Measurements from ENCODE around the gene HACL1. TPM values are rescaled to one million over a fixed set of nuclear protein-coding genes. Genes with fewer than 3 reads are reported as not detected.

Gene HACL1
- polyA plus RNA-seq, 2 donors: 3.8 to 8.3 TPM

DNA sequence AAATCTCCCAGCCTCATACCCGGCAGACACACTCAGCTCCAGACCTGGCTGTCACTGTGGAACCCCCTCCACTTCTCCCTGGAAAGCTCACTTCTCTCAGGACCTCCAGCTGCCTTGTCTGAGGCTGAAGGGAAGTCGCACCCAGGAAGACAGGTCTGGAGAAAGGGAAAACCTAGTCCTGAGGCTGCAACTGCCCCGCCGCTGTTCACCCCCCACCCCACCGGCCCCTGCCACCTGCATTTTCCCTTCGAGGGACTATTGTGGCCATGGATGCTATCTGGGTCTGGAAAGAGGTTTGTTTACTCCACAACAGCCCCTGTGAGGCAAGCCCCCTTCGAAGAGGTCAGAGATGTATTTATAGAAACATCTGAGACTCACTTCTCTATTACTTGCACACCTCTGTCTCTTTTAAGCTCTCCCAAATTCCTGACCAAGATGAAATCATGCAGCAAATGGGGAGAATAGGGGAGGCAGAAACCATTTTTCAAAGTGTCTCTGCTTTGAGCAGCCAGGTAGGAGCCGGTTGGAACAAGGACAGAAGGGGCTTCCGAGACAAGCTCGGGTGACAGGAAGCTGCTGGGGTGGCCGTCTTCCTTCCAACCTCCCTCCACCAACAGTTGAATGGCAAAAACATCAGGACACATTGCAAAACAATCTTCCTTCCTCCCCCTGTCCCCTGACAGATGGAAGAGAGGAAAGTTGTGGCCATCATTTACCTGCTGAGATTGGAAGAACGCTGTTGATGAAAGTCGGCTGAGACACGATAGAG, 80.4 kb downstream of the HACL1 start:
- WGBS, 2 donors: 56 to 57% methylated on average over 14 of the region's 14 CpGs
- peaks cover 0 to 2% of the 10 kb centered on the region in 2 donors for H3K9me3 ChIP-seq (ENCODE audit: control insufficient read depth in 2 of 2, insufficient read depth in 1 of 2, low read depth in 1 of 2, low read length in 1 of 2)
- no peaks in the 10 kb centered on the region for H3K27me3 ChIP-seq (ENCODE audit: control insufficient read depth in 1 of 2, insufficient read depth in 2 of 2, low read length in 2 of 2)
- H3K36me3 ChIP-seq (ENCODE audit: control insufficient read depth in 2 of 2, insufficient read depth in 2 of 2, low read length in 1 of 2): no peaks in the 10 kb centered on the region
- H3K27ac ChIP-seq (ENCODE audit: low read depth in 2 of 2, low read length in 1 of 2): no peak overlapping the region
- H3K4me3 ChIP-seq (ENCODE audit: low read depth in 1 of 2, low read length in 2 of 2): no peak overlapping the region
- no peaks in the 10 kb centered on the region for H3K4me1 ChIP-seq (ENCODE audit: control insufficient read depth in 2 of 2, insufficient read depth in 2 of 2, low read length in 1 of 2)

GRCh38 chr3:15520185-15520584, 81.2 kb downstream of the HACL1 start:
- 50 to 51% methylated on average over 3 of the region's 3 CpGs for WGBS, 2 donors
- Histone ChIP-seq H3K27me3 (ENCODE audit: control insufficient read depth in 1 of 2, insufficient read depth in 2 of 2, low read length in 2 of 2) (no peaks in the 10 kb centered on the region), H3K4me1 (ENCODE audit: control insufficient read depth in 2 of 2, insufficient read depth in 2 of 2, low read length in 1 of 2) (no peaks in the 10 kb centered on the region), H3K27ac (ENCODE audit: low read depth in 2 of 2, low read length in 1 of 2) (no peak overlapping the region), H3K36me3 (ENCODE audit: control insufficient read depth in 2 of 2, insufficient read depth in 2 of 2, low read length in 1 of 2) (no peaks in the 10 kb centered on the region), H3K4me3 (ENCODE audit: low read depth in 1 of 2, low read length in 2 of 2) (no peak overlapping the region), H3K9me3 (ENCODE audit: control insufficient read depth in 2 of 2, insufficient read depth in 1 of 2, low read depth in 1 of 2, low read length in 1 of 2) (peaks cover 0 to 2% of the 10 kb centered on the region in 2 donors)

- Histone ChIP-seq H3K27ac (ENCODE audit: low read depth in 2 of 2, low read length in 1 of 2) (no peak overlapping the region), H3K36me3 (ENCODE audit: control insufficient read depth in 2 of 2, insufficient read depth in 2 of 2, low read length in 1 of 2) (no peaks in the 10 kb centered on the region), H3K27me3 (ENCODE audit: control insufficient read depth in 1 of 2, insufficient read depth in 2 of 2, low read length in 2 of 2) (no peaks in the 10 kb centered on the region), H3K9me3 (ENCODE audit: control insufficient read depth in 2 of 2, insufficient read depth in 1 of 2, low read depth in 1 of 2, low read length in 1 of 2) (peaks cover 0 to 2% of the 10 kb centered on the region in 2 donors), H3K4me1 (ENCODE audit: control insufficient read depth in 2 of 2, insufficient read depth in 2 of 2, low read length in 1 of 2) (no peaks in the 10 kb centered on the region), H3K4me3 (ENCODE audit: low read depth in 1 of 2, low read length in 2 of 2) (no peak overlapping the region)
- WGBS, 2 donors: 96 to 97% methylated on average over 4 of the region's 4 CpGs
Observed at GRCh38 chr3:15519096-15519495, 82.3 kb downstream of the HACL1 start.

DNA sequence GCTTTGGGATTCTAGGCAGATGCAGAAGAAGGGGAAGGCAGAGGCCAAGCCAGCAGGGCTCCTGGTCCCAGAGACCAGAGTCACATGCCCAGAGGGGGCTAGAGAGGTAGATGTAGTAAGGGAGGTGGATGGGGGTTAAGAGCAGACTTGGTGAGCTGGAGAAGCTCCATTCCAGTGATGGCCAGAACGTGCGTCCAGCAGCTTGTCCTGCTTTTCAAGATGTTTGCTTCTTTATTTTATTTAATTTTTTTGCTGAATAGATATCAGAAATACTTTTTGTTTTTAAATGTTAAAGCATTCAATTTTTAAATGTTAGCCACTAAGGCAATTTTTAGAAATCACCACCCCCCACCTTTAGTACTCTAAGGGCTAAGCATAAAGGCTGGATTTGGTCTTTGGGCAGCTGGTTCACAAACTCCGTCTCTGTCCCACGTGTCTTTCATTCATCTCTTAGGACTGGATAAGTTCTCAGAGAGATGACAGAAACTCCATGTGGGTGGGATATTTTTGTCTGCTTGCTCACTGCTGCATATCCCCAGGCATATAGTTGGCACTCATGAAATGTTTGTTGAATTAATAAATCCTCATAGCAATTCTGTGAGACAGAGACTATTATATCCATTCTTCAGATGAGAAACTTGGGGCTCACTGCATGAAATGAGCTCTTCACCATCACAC, 86.6 kb downstream of the HACL1 start:
- no peaks in the 10 kb centered on the region for H3K9me3 ChIP-seq (ENCODE audit: control insufficient read depth in 2 of 2, insufficient read depth in 1 of 2, low read depth in 1 of 2, low read length in 1 of 2)
- H3K36me3 ChIP-seq (ENCODE audit: control insufficient read depth in 2 of 2, insufficient read depth in 2 of 2, low read length in 1 of 2): no peaks in the 10 kb centered on the region
- WGBS, 2 donors: 84% methylated on average over 4 of the region's 4 CpGs
- no peak overlapping the region for H3K4me3 ChIP-seq (ENCODE audit: low read depth in 1 of 2, low read length in 2 of 2)
- peaks cover 0 to 3% of the 10 kb centered on the region in 2 donors for H3K4me1 ChIP-seq (ENCODE audit: control insufficient read depth in 2 of 2, insufficient read depth in 2 of 2, low read length in 1 of 2)
- no peaks in the 10 kb centered on the region for H3K27me3 ChIP-seq (ENCODE audit: control insufficient read depth in 1 of 2, insufficient read depth in 2 of 2, low read length in 2 of 2)
- H3K27ac ChIP-seq (ENCODE audit: low read depth in 2 of 2, low read length in 1 of 2): no peak overlapping the region

GRCh38 chr3:15513810-15514662, 87.3 kb downstream of the HACL1 start:
- WGBS, 2 donors: 69 to 77% methylated on average over 5 of the region's 5 CpGs
- H3K9me3 ChIP-seq (ENCODE audit: control insufficient read depth in 2 of 2, insufficient read depth in 1 of 2, low read depth in 1 of 2, low read length in 1 of 2): no peaks in the 10 kb centered on the region
- H3K27ac ChIP-seq (ENCODE audit: low read depth in 2 of 2, low read length in 1 of 2): no peak overlapping the region
- H3K27me3 ChIP-seq (ENCODE audit: control insufficient read depth in 1 of 2, insufficient read depth in 2 of 2, low read length in 2 of 2): no peaks in the 10 kb centered on the region
- no peak overlapping the region for H3K4me3 ChIP-seq (ENCODE audit: low read depth in 1 of 2, low read length in 2 of 2)
- no peaks in the 10 kb centered on the region for H3K36me3 ChIP-seq (ENCODE audit: control insufficient read depth in 2 of 2, insufficient read depth in 2 of 2, low read length in 1 of 2)
- H3K4me1 ChIP-seq (ENCODE audit: control insufficient read depth in 2 of 2, insufficient read depth in 2 of 2, low read length in 1 of 2): peaks cover 0 to 3% of the 10 kb centered on the region in 2 donors

- Histone ChIP-seq H3K4me1 (ENCODE audit: control insufficient read depth in 2 of 2, insufficient read depth in 2 of 2, low read length in 1 of 2) (peaks cover 0 to 3% of the 10 kb centered on the region in 2 donors), H3K36me3 (ENCODE audit: control insufficient read depth in 2 of 2, insufficient read depth in 2 of 2, low read length in 1 of 2) (no peaks in the 10 kb centered on the region), H3K4me3 (ENCODE audit: low read depth in 1 of 2, low read length in 2 of 2) (no peak overlapping the region), H3K9me3 (ENCODE audit: control insufficient read depth in 2 of 2, insufficient read depth in 1 of 2, low read depth in 1 of 2, low read length in 1 of 2) (no peaks in the 10 kb centered on the region), H3K27me3 (ENCODE audit: control insufficient read depth in 1 of 2, insufficient read depth in 2 of 2, low read length in 2 of 2) (no peaks in the 10 kb centered on the region), H3K27ac (ENCODE audit: low read depth in 2 of 2, low read length in 1 of 2) (no peak overlapping the region)
- WGBS, 2 donors: 88 to 92% methylated on average over 7 of the region's 7 CpGs
Observed at GRCh38 chr3:15513116-15513515, 88.3 kb downstream of the HACL1 start.

GRCh38 chr3:15512166-15512565, 89.2 kb downstream of the HACL1 start:
- 12 to 23% methylated on average over 10 of the region's 10 CpGs for WGBS, 2 donors
- Histone ChIP-seq H3K36me3 (ENCODE audit: control insufficient read depth in 2 of 2, insufficient read depth in 2 of 2, low read length in 1 of 2) (no peaks in the 10 kb centered on the region), H3K27me3 (ENCODE audit: control insufficient read depth in 1 of 2, insufficient read depth in 2 of 2, low read length in 2 of 2) (no peaks in the 10 kb centered on the region)

GRCh38 chr3:15511156-15511555, 90.2 kb downstream of the HACL1 start:
- no peaks in the 10 kb centered on the region for H3K36me3 ChIP-seq (ENCODE audit: control insufficient read depth in 2 of 2, insufficient read depth in 2 of 2, low read length in 1 of 2)
- peaks cover 0 to 3% of the 10 kb centered on the region in 2 donors for H3K4me1 ChIP-seq (ENCODE audit: control insufficient read depth in 2 of 2, insufficient read depth in 2 of 2, low read length in 1 of 2)
- no peaks in the 10 kb centered on the region for H3K9me3 ChIP-seq (ENCODE audit: control insufficient read depth in 2 of 2, insufficient read depth in 1 of 2, low read depth in 1 of 2, low read length in 1 of 2)
- no peak overlapping the region for H3K4me3 ChIP-seq (ENCODE audit: low read depth in 1 of 2, low read length in 2 of 2)
- H3K27ac ChIP-seq (ENCODE audit: low read depth in 2 of 2, low read length in 1 of 2): no peak overlapping the region
- no peaks in the 10 kb centered on the region for H3K27me3 ChIP-seq (ENCODE audit: control insufficient read depth in 1 of 2, insufficient read depth in 2 of 2, low read length in 2 of 2)
- WGBS, 2 donors: 93 to 95% methylated on average over 3 of the region's 3 CpGs

More at GRCh38 chr3:15512166-15512565, 89.2 kb downstream of the HACL1 start:
- H3K27ac ChIP-seq (ENCODE audit: low read depth in 2 of 2, low read length in 1 of 2): no peak overlapping the region
- no peak overlapping the region for H3K4me3 ChIP-seq (ENCODE audit: low read depth in 1 of 2, low read length in 2 of 2)
- H3K9me3 ChIP-seq (ENCODE audit: control insufficient read depth in 2 of 2, insufficient read depth in 1 of 2, low read depth in 1 of 2, low read length in 1 of 2): no peaks in the 10 kb centered on the region
- peaks cover 0 to 3% of the 10 kb centered on the region in 2 donors for H3K4me1 ChIP-seq (ENCODE audit: control insufficient read depth in 2 of 2, insufficient read depth in 2 of 2, low read length in 1 of 2)
